GM18951 (cell line): ENCODE data around the gene CAPZA1.

Source experiments
- POLR2A ChIP-seq: IDR thresholded peaks from 4 replicates; pipeline ENCODE4 v1.6.1; 2011; ENCODE audit warnings: mild to moderate bottlenecking; ENCODE audit not compliant: insufficient read length, insufficient read depth; ENCODE audit errors: extremely low read depth
- in situ Hi-C: fragments of 300-500 bp; cut with MboI; formaldehyde crosslinking; loops from one replicate; pipeline ENCODE4 v1.12.0; 2022; ENCODE audit warnings: low sequenced_read_pairs, mixed read lengths, inconsistent platforms; ENCODE audit not compliant: unreplicated experiment

The CAPZA1 gene

DNA sequence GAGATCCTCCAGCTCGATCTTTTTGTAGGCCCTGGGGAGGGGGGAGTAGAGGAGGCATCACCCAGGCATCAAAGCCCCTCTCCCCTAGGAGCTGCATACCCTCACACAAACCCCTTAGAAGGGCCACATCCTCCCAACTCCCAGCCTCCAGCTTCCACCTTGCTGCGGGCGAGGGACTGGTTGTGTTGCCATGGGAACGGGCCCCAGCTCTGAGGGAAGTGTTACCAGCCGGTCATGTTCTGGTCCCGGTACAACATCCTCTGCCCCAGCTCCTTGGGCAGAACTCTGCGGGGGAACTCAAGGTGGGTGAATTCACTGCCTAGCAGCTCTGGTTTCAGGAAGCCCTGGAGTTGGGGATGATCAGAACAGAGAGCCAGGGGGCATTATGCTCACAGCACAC is 91.4 kb downstream of the CAPZA1 start:
- in situ Hi-C loops, result loop anchor here (5.0 to 25.0 kb wide), 2 partner anchors 319 to 326 kb away; no protein-coding TSS in a partner anchor
- no peak for TF ChIP-seq POLR2A

DNA sequence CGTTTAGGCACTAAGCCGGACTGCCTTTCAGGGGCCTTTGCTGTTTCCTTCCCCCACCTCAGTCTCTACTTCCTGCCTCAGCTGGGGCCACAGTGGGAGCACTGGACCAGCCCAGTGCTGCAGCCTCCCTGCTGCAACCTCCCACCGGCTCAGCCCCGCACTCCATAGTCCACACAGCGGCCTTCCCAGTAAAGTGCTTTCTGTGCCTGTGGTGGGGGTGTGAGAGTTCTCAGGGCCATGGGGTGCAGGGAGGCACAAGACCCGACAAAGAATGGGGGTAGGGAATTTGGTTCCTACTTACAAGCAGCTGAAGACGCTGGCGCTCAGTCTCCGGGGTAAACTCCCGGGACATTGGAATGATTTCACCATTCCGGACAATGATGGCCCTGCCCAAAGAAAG is 92.0 kb downstream of the CAPZA1 start:
- in situ Hi-C loops, result loop anchor here (5.0 to 25.0 kb wide), 2 partner anchors 319 to 326 kb away; no protein-coding TSS in a partner anchor
- no peak for TF ChIP-seq POLR2A

DNA sequence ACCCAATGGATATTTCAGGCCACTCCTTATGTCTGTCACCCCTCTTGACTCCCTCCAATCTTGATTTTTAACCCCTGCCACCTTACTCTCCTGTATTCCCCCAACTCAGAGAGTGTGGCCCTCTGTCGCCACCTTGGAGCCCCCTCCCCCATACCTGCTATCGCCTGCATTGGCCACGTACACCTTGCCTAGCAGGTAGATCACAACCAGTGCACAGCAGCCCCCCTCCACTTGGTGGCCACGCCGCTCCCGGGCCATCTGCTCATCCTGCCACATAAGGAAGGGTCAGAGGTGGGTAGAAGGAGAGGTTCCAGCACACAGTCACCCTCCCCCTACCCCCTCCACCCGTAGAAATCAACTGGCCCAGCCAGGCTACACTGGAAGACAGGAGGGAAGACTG is 92.6 kb downstream of the CAPZA1 start:
- in situ Hi-C loops, result loop anchor here (5.0 to 25.0 kb wide), 2 partner anchors 320 to 325 kb away; no protein-coding TSS in a partner anchor
- no peak for TF ChIP-seq POLR2A

DNA sequence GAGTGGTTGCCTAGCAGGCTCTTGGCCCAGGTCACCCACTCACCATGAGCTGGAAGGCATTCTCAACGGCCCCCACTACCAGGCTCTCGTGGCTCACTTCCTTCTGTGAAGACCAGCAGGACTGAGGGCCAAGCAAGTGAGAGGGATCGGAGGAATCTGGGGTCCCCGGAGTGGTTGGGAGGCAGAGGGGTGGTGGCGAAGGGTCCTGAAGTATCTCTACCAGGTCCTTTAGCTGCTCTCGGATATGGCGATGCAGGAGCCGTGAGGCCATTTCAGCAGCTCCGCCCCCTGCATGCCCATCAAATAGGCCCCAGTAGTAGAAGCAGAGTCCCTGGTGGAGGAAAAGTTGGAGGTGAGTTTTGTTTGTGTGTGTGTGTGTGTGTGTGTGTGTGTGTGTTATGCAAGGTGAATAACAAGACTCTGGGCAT is 93.1 kb downstream of the CAPZA1 start:
- TF ChIP-seq POLR2A, result no peak
- in situ Hi-C loops, result loop anchor here (5.0 to 25.0 kb wide), 2 partner anchors 320 to 325 kb away; no protein-coding TSS in a partner anchor

DNA sequence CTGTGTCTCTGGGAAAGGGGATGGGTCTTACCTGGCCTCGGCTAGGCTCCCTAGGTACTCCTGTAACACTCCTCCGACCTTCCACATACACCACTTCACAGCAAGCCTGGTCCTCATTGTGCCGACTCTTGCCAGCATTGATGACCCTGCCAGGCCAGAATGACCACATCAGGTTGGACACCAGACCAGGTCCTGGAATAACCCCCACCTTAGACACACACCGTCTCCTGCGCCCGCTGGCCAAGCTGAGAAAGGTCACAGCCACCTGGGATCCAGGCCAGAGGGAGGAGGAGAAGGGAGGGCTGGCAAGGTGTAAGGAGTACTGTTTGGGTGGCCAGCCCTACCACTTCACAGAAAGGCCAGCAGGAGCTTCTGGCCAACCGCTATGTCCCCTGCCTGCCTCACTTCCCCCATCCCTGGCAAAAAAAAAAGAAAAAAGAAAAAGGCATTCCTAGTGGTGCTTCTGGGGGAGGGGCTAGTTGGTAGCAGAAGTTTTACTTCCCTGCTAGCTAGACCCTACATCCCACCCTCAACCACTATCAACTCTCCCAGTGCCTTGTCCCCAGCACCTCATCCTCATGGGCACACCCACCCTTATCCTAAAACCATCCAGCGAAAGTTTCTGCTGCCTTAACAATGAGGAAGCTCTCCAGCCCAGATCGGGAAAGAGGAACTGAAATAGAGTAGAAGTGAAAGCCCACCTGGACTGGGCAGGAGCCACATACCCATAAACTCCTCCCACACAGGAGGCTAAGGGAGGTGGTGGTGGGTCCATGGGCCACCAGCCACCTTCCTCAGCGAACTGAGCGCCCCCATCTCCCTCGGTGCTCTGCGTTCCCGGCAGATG is 94.1 kb downstream of the CAPZA1 start:
- in situ Hi-C loops, result loop anchor here (5.0 to 25.0 kb wide), 2 partner anchors 321 to 324 kb away; no protein-coding TSS in a partner anchor
- TF ChIP-seq POLR2A, result no peak

DNA sequence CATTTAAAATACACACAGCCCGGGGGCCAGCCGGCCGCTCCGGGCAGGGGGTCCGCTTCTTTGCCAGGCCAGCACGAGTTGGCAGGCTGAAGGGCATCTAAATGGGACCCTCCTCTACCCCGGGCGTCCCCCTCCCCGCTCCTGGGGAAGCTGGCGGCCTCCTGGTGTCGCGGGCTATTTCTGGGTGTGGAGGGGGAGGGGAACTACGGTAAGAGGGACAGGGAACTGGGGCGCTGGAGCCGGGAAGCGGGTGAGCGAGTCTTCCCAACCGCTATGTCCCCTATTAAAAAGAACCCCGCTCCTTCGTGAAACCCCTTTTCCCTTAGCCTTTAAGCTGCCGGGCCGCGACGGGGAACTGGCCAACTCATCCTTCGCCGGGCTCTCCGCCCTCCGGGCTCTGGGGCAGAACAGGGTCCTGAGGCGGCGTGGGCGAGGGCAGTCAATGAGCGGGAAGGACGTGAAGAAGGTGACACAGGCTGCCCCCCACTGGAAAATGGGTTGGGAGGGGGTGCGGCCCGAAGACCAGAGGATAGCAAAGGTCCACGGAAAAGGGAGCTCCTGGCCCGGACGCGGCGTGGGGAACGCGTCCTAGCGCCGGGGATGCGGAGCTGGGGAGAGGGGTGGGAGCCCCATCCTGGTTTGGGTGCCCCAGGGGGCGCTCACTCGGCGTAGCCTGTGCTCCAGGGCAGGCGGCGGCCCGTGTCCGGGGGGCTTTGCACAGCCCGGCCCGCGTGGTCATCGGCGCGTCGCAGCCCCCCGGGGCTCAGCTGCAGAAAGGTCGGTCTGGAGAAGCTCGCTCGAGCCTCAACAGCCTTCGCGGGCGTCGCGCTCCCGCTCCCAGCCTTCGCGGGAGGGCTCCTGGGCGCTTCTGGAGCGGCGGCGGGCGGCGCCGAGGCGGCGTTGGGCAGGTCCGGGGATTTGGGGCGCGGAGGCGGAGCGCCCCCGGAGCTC is 95.0 kb downstream of the CAPZA1 start:
- in situ Hi-C loops, result loop anchor here (5.0 to 25.0 kb wide), 3 partner anchors 93 to 323 kb away; no protein-coding TSS in a partner anchor
- no peak for TF ChIP-seq POLR2A

DNA sequence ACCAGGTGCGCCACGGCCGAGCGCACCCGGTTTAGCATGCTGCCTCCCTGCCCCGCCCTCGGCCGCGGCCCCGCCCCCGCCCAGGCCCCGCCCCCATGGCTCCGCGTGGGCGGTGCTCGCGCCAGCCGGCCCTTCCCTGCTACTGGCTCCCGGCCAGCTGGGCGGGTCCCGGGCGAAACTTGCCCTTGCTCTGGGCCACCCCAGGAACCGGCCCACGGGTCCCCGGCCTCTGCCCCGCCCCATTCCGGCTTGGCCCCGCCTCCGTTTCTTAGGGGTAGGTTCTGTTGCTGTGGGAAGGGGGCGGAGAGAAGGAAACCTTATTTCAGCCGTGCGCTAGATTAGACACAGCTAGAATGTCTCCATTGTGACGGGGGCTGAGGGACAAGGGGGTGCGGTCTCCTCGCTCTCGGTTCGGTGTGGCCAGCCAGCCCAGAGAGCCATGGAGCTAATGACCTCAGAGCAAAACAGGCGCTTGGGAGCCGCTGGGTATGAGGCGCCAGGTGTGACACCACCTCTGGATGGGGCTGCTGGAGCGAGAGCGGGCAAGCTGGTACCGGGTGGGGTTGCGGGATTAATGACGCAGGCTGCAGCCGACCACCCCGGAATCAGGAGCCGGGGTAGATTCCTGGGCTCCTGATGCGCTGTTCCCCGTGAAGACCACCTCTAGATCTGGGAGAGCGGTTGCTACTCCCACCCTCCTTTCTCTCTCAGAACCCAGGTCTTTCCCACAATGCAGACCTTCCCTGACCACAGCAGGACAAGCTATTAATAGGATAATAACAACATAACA is 95.8 kb downstream of the CAPZA1 start, which contains the start of gene PPM1J:
PPM1J (minus strand) TSS at position 69 of the 790 bp plus-strand sequence; CDS start at position 38, 31 bp downstream.
- in situ Hi-C loops, result loop anchor here (5.0 to 25.0 kb wide), 2 partner anchors 92 to 322 kb away; no protein-coding TSS in a partner anchor

DNA sequence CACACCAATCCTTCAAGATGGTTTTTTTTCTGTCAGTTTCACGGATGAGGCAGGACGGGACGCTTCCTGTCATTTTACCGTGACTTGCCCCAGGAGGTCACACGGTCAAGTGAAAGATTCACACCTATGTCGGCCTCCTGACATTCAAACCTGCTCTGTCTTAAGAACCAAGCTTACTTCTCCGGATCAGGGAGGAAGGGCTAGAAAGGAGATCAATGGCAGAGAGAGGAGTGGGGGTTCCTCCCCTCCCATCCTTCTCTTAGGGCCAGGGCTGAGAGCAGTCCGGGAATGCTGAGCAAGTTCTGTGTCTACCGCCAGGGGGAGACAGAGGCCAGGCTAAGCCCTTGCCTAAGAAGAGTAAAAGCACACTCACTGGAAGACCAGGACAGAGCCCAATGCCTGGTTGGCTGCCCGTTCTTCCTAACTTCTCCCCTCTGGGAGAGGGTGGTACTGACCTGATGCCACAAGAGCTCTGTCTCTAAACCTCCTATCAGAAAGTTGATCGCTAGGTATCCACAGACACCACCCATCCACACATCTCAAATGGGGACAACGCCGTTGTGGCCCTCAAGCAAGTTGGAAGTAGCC is 96.6 kb downstream of the CAPZA1 start:
- TF ChIP-seq POLR2A, result no peak
- in situ Hi-C loops, result loop anchor here (5.0 to 25.0 kb wide), 2 partner anchors 91 to 321 kb away; no protein-coding TSS in a partner anchor

More for the DNA sequence above, 95.8 kb downstream of the CAPZA1 start, which contains the start of gene PPM1J:
- no peak for TF ChIP-seq POLR2A

DNA sequence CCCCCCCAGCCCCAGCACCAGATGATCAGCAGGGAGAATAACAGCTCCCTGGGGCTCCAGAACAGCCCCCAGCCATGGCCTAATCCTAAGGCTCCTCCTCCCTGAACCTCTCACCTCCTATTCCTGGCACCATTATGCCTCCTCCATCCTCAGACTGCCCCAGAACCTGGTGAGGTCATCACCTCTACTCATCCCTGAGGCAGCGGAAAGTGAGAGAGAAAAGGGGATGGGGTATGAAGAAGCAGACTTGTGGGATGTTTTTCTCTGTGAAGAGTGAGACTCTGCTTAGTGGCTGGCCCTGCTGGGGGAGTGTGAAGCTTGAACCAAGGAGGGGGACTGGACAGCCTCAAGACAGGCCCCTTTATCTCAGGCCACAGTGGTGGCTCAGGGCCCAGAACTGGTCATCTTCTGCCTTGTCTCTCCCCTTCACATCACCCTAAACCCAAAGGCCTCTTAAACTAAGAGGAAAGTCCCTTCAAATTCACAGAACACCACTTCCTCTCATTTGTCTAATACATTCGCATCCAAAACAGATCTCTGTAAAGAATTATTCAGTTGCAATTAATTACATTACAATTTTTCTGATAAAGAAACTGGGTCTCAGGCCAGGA is 97.7 kb downstream of the CAPZA1 start:
- in situ Hi-C loops, result loop anchor here (5.0 to 25.0 kb wide), 2 partner anchors 90 to 320 kb away; no protein-coding TSS in a partner anchor
- TF ChIP-seq POLR2A, result no peak

DNA sequence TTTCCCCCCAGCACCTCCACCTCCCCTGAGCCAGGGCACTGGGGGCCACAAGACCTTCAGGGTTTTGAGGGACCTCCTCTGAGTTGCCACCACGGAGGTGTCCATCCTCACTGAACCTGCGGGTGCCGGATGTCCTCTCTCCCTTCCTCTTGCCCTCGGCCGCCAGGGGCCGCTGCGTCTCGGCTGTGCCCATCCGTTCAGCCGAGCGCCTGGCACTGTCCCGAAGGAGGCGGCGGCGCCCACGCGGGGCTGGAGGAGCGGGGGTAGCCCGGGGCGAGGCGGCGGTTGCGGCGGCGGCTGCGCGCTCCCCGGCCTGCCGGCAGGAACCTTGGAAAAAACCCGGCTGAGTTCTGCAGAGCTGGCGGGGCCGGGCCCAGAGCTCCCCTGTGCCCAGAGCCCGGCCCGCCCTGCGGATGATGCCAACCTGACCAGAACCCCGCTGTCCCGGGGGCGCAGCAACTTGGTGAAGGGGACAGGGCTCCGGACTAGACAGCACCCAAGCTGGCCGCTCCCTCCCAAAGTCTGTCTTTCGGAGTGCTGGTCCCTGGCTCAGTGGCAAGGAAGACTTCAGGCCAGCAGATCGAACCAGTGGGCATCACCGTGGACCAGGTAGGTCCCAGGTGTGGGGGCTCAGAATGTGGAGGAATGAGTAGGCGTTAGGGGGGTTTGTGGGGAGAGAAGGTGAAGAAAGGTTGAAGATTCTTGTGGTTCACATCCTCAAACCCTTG is 99.2 kb downstream of the CAPZA1 start:
- in situ Hi-C loops, result loop anchor here (5.0 to 25.0 kb wide), 2 partner anchors 88 to 318 kb away; no protein-coding TSS in a partner anchor
- TF ChIP-seq POLR2A, result no peak

DNA sequence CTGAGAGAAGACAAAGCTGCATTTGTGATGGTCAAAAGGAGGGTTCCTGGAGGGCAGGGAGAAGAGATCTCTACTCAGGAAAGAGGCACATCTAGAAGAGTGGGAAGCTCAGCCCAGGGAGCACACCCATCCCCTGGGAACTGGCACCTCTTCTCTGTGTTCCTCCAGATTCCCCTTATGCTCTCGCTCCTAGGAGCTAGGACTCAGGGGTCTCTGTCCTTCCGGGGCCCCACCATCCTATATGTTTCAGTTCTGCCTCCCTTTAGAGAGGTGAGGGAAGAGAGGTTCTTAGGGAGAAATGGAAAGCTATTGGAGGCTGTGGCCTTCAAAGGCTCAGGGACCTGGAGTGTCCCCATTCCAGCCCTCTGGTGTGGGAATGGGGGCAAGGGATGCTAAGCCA is 100.1 kb downstream of the CAPZA1 start:
- TF ChIP-seq POLR2A, result no peak
- in situ Hi-C loops, result loop anchor here (5.0 to 25.0 kb wide), 2 partner anchors 88 to 318 kb away; no protein-coding TSS in a partner anchor

DNA sequence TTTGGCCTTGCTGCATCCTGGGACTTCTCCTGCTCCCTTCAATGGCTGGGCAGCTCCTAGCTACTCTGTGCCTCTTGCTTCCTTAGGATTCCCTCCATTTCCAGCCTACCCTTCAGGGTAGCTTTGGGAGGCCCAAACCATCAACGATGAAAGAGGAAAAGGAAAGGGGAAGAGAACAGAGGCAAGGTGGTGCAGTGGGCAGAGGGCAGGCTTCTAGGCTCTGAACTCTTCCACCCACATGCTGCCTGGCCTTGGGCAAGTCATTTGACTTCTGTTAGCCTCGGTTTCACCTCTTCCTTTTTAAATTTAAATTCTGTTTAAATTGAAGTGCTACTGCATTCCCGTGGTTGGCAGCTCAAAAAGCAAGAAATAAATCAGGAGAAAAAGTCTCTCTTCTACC is 101.2 kb downstream of the CAPZA1 start:
- in situ Hi-C loops, result loop anchor here (25.0 kb wide), 1 partner anchor 317 kb away; no protein-coding TSS in a partner anchor

More for the DNA sequence above, 101.2 kb downstream of the CAPZA1 start:
- TF ChIP-seq POLR2A, result no peak
